Endothelial cell of hepatic sinusoid (primary cell): Measurements from ENCODE around the gene CRYGD.

Source experiments
- in situ Hi-C: cut with HindIII; loops from 2 replicates; pipeline ENCODE4 v1.10.0; 2017; ENCODE audit warnings: low sequenced_read_pairs

CRYGD gene

DNA sequence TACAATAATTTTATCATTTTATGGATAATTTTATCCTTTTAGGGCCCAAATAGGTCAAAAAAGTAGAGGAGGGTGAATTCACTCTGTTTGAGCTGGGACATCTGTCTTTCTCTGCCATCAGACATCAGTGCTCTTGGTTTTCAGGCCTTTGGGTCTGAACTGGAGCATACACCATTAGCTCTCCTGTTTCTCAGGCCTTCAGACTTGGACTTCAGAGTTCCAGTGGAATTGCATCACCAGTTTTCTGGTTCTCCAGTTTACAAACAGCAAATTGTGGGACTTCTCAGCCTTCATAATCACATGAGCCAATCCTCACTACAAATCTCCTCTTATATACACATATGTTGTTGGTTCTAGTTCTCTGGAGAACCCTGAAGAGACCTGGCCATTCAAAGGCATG, 33.9 kb downstream of the CRYGD start:
- in situ Hi-C loops = no loop called here

DNA sequence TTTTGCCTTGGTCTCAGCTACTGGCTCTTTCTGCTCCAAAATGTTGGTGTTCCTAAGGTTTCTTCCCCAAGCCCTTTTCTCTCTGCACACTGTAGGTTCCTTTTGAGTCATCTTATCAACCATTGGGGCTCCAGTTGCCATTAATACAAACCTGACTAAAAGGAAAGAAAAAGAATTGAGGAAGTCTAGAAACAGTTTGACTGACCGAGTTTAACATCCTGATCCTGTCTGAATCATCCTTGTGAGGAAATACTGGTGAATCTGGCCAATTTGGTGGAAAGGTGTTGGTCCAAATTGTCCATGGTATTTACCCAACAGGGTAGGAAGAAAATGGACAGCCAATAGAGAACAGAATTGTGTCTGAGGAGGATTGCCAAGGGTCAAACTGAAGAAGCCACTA, 38.3 kb downstream of the CRYGD start:
- in situ Hi-C loops = no loop called here

DNA sequence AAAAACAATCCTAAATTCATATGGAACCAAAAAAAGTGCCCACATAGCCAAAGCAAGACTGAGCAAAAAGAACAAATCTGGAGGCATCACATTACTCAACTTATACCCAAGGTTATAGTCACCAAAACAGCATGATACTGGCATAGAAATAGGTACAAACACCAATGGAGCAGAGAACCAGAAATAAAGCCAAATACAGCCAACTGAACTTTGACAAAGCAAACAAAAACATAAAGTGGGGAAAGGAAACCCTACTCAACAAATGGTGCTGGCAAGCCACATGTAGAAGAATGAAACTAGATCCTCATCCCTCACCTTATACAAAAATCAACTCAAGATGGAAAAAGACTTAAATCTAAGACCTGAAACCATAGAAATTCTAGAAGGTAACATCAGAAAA, 40.5 kb downstream of the CRYGD start:
- in situ Hi-C loops = no loop called here

DNA sequence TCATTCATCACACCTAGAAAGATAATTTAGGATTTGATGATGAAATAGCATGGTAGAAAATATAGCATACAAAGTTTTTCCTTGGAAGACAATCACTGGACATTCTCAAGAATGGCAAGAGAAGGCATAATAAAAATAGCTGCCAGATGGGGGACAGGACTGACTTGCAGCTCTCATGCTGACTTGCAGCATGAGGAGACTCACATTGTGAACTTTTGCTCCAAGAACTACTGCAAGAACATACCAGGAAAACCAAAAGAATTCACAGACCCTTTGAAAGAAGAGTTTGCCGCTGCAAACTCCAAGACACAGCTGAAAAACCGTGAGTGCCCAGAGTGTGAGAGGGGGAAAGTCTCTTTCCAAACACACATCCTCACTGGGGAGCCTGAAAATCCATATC, 47.0 kb downstream of the CRYGD start:
- in situ Hi-C loops = no loop called here

DNA sequence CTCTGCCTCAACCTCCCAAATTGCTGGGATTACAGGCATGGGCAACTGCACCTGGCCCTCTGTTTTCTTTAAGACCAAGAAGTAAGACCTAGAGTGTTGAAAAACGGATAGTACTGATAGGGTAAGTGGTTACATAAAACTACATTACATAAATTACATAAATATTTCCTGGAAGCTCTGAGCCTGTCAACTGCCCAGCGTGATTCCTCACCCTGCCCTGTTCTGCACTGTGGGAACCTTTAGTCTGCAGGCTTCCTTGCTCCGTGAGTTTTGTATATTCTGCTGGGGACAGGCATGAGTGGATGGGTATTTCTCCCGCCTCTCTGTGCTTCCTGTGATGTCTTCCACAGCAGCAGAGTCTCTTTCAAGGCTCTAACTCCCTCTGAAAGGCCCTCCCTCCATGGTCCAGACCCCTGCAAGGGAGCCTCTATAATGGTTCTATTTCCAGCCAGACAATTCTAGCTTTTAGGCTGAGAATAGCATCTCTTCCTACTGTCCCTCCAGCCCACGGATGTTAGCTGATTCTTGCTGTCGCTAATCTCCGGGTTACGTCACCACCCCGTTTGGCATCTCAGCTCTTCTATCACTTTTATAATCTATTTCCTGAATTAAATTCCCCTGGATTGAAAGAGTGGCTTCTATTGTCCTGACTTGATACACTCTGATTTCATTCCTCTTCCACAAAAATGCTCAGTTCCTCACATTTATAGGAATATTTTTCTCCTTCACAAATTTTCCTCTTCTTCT, 49.5 kb downstream of the CRYGD start:
- in situ Hi-C loops = loop anchor here (25.0 kb wide), 1 partner anchor 312 kb away; the partner anchor contains the start of gene FZD5

DNA sequence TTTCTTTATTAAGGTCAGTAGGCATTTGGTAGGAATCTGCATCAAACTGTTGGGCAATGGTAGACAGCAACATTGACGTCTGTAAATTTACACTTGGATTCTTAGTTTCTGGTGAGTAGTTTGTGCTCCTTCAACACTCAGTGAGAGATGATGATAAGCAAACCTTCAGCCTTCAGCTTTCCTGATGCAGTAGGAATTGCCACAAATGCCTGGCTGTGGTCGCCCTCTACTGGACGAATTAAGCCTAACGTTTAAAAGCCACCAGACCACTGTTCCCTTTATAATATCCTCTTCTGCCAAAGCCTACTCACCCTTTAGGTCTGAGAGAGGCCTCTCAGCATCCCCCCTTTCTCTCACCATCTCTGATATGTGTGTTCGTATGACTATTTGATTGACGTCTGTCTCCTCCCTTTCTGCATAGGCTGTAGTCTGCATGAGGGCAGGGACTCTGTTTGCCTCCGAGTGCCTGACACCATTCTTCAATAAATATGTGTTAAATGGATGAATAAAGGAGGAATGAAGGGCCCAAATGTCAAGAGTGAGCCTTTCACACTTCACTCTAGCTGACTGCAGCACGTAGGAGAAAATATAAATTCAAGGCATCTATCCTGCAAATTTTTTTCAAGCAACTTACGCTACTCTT, 52.0 kb downstream of the CRYGD start:
- in situ Hi-C loops = loop anchor here (25.0 kb wide), 1 partner anchor 310 kb away; the partner anchor contains the start of gene FZD5
